Liver (tissue), 9 donors: ENCODE data around the gene UMAD1. TPM values are rescaled to one million over a fixed set of nuclear protein-coding genes. Genes with fewer than 3 reads are reported as not detected.

ENCODE experiments used
- DNase-seq: peaks from one replicate; pipeline ENCODE4 v3.0.0-alpha.2; 2017; ENCODE audit warnings: low spot score
- H3K27ac ChIP-seq, 2 donors: one replicate each; pipeline ENCODE4 v1.7.0; 2013; ENCODE audit warnings: inconsistent platforms in 2 of 2, low read length in 2 of 2, control low read depth in 1 of 2, low read depth in 1 of 2, mild to moderate bottlenecking in 1 of 2
- H3K27me3 ChIP-seq, 4 donors: one replicate each; pipeline versions ENCODE4 v1.6.1 to v1.7.0; 2013; ENCODE audit warnings: low read length in 3 of 4, inconsistent platforms in 1 of 4, mild to moderate bottlenecking in 1 of 4, moderate library complexity in 1 of 4; ENCODE audit not compliant: control insufficient read depth in 4 of 4, insufficient read depth in 4 of 4
- H3K36me3 ChIP-seq, 4 donors: one replicate each; pipeline versions ENCODE4 v1.6.1 to v1.7.0; 2013; ENCODE audit warnings: low read length in 3 of 4, mild to moderate bottlenecking in 3 of 4, low read depth in 1 of 4, moderate library complexity in 1 of 4; ENCODE audit not compliant: control insufficient read depth in 4 of 4, insufficient read depth in 3 of 4
- H3K4me1 ChIP-seq, 4 donors: one replicate each; pipeline versions ENCODE4 v1.6.1 to v1.7.0; 2013; ENCODE audit warnings: low read length in 3 of 4, mild to moderate bottlenecking in 3 of 4, moderate library complexity in 1 of 4; ENCODE audit not compliant: control insufficient read depth in 4 of 4, insufficient read depth in 4 of 4
- H3K4me3 ChIP-seq, 3 donors: one replicate each; pipeline versions ENCODE4 v1.6.1 to v1.7.0; 2013; ENCODE audit warnings: low read length in 3 of 3, control low read depth in 1 of 3, low read depth in 1 of 3, mild to moderate bottlenecking in 1 of 3
- H3K9ac ChIP-seq, 2 donors: one replicate each; pipeline ENCODE4 v1.7.0; 2013; ENCODE audit warnings: low read length in 2 of 2, mild to moderate bottlenecking in 2 of 2, moderate library complexity in 2 of 2, control low read depth in 1 of 2, low read depth in 1 of 2
- H3K9me3 ChIP-seq, 4 donors: one replicate each; pipeline versions ENCODE4 v1.6.1 to v1.7.0; 2013; ENCODE audit warnings: low read length in 3 of 4; ENCODE audit not compliant: control insufficient read depth in 4 of 4
- ATF3 ChIP-seq: IDR thresholded peaks from 2 replicates; pipeline ENCODE4 v1.6.1; 2016; ENCODE audit warnings: antibody characterized with exemption
- CTCF ChIP-seq: fragments of 150-350 bp; IDR thresholded peaks from 2 replicates; pipeline ENCODE4 v1.5.1; 2017; ENCODE audit warnings: improper control_type of control experiment, low read depth, low read length; ENCODE audit not compliant: missing input control
- EGR1 ChIP-seq, 2 donors: IDR thresholded peaks; 2 replicates each; pipeline ENCODE4 v1.6.1; 2016 to 2018; ENCODE audit warnings: antibody characterized with exemption in 2 of 2, low read depth in 2 of 2
- FOXA1 ChIP-seq: IDR thresholded peaks from 2 replicates; pipeline ENCODE4 v1.6.1; 2016; ENCODE audit warnings: antibody characterized with exemption
- FOXA2 ChIP-seq: IDR thresholded peaks from 2 replicates; pipeline ENCODE4 v1.6.1; 2016; ENCODE audit warnings: antibody characterized with exemption
- GABPA ChIP-seq, 2 donors: IDR thresholded peaks in 1 of 2; conservative IDR thresholded peaks in 1 of 2; 2 replicates each; pipeline ENCODE4 v1.6.1; 2016; ENCODE audit warnings: antibody characterized with exemption in 2 of 2, mild to moderate bottlenecking in 1 of 2, moderate library complexity in 1 of 2
- HNF4A ChIP-seq, 2 donors: conservative IDR thresholded peaks; 2 replicates each; pipeline ENCODE4 v1.6.1; 2016; ENCODE audit warnings: antibody characterized with exemption in 2 of 2, mild to moderate bottlenecking in 2 of 2
- HNF4G ChIP-seq: IDR thresholded peaks from 2 replicates; pipeline ENCODE4 v1.6.1; 2016; ENCODE audit warnings: antibody characterized with exemption
- JUND ChIP-seq, 2 donors: IDR thresholded peaks; 2 replicates each; pipeline ENCODE4 v1.6.1; 2016; ENCODE audit warnings: antibody characterized with exemption in 2 of 2
- MAX ChIP-seq: IDR thresholded peaks from 2 replicates; pipeline ENCODE4 v1.6.1; 2016; ENCODE audit warnings: antibody characterized with exemption
- NR2F2 ChIP-seq: IDR thresholded peaks from 2 replicates; pipeline ENCODE4 v1.6.1; 2016; ENCODE audit warnings: antibody characterized with exemption
- RAD21 ChIP-seq, 2 donors: IDR thresholded peaks; 2 replicates each; pipeline ENCODE4 v1.6.1; 2016; ENCODE audit warnings: antibody characterized with exemption in 2 of 2, mild to moderate bottlenecking in 2 of 2
- RXRA ChIP-seq, 2 donors: IDR thresholded peaks; 2 replicates each; pipeline ENCODE4 v1.6.1; 2017 to 2018; ENCODE audit warnings: antibody characterized with exemption in 2 of 2, mild to moderate bottlenecking in 1 of 2
- SP1 ChIP-seq: IDR thresholded peaks from 2 replicates; pipeline ENCODE4 v1.6.1; 2018; ENCODE audit warnings: antibody characterized with exemption, mild to moderate bottlenecking
- TAF1 ChIP-seq: conservative IDR thresholded peaks from 2 replicates; pipeline ENCODE4 v1.6.1; 2016; ENCODE audit warnings: antibody characterized with exemption, mild to moderate bottlenecking
- YY1 ChIP-seq: IDR thresholded peaks from 2 replicates; pipeline ENCODE4 v1.6.1; 2016; ENCODE audit warnings: antibody characterized with exemption, mild to moderate bottlenecking
- ZBTB33 ChIP-seq: IDR thresholded peaks from 2 replicates; pipeline ENCODE4 v1.6.1; 2016; ENCODE audit warnings: antibody characterized with exemption
- WGBS: extraction: QIAGEN DNeasy Blood & Tissue Kit; methylation state at CpG from one replicate; pipeline ENCODE4 v1.1.7; 2013; 5-methylcytosine and 5-hydroxymethylcytosine counted together
- polyA plus RNA-seq, 2 donors: library from polyadenylated mRNA; stranded (reverse) in 1 of 2; unstranded in 1 of 2; fragments of 200-250 nt in 1 of 2; fragments of >200 nt in 1 of 2; fragmentation: Nextera tagmentation in 1 of 2; extraction: Ambion mirVana in 1 of 2; gene quantifications; one replicate each; pipeline versions ENCODE4 v1.2.1 to v1.2.3, GENCODE V29; 2013 to 2015
- total RNA-seq, 2 donors: library from RNA; depleted of rRNA; stranded (reverse); fragments of >200 nt; gene quantifications; one replicate each; pipeline ENCODE4 v1.2.3, GENCODE V29; 2014
- donor health status: healthy.
- donor health status: healthy.
- donor health status: healthy.
- donor health status: healthy.
- donor health status: healthy.

The UMAD1 gene
- total and polyA plus RNA-seq, 4 donors, result 5.9 to 12.2 (median 7.9) TPM

- TF ChIP-seq MAX (no peak), HNF4A (conservative IDR thresholded peaks at IDR 0.05) (no peak), GABPA (IDR thresholded peaks at IDR 0.05 in 1 of 2, conservative IDR thresholded peaks at IDR 0.05 in 1 of 2) (no peak), ATF3 (no peak), FOXA2 (no peak)
Observed at GRCh38 chr7:7641129-7641663, 644 bp downstream of the UMAD1 start (continued).

GRCh38 chr7:7642081-7642480, 1.5 kb downstream of the UMAD1 start:
- Histone ChIP-seq H3K9me3 (no peaks in the 10 kb centered on the region), H3K4me3 (no peak overlapping the region), H3K27ac (no peak overlapping the region), H3K36me3 (peaks cover 0 to 2% (median 0%) of the 10 kb centered on the region in 4 donors), H3K9ac (no peak overlapping the region), H3K4me1 (peaks cover 3 to 18% (median 14%) of the 10 kb centered on the region in 4 donors), H3K27me3 (no peaks in the 10 kb centered on the region)
- no peak for TF ChIP-seq EGR1 (IDR thresholded peaks at IDR 0.05; ENCODE audit: low read depth in 2 of 2)
- no peak for TF ChIP-seq YY1
- no peak for TF ChIP-seq CTCF
- no peak for TF ChIP-seq JUND (IDR thresholded peaks at IDR 0.05)
- no peak for TF ChIP-seq NR2F2
- no peak for TF ChIP-seq FOXA1
- TF ChIP-seq RXRA (IDR thresholded peaks at IDR 0.05), result no peak
- no peak for TF ChIP-seq MAX
- no peak for TF ChIP-seq FOXA2
- TF ChIP-seq SP1, result no peak
- TF ChIP-seq HNF4G, result no peak
- no peak for TF ChIP-seq HNF4A (conservative IDR thresholded peaks at IDR 0.05)
- no peak for TF ChIP-seq ZBTB33
- TF ChIP-seq TAF1, result no peak
- no peak for TF ChIP-seq RAD21 (IDR thresholded peaks at IDR 0.05)
- TF ChIP-seq GABPA (IDR thresholded peaks at IDR 0.05 in 1 of 2, conservative IDR thresholded peaks at IDR 0.05 in 1 of 2), result no peak
- no peak for TF ChIP-seq ATF3
- 70% methylated on average over 6 of the region's 6 CpGs for WGBS
- no peak for DNase-seq
